Astrocyte (in vitro differentiated cells and primary cell): ENCODE data around the gene MTMR1. TPM values are rescaled to one million over a fixed set of nuclear protein-coding genes. Genes with fewer than 3 reads are reported as not detected.

Experiments used
- DNase-seq: peaks from one replicate; pipeline ENCODE4 v3.0.0-alpha.2; 2010; ENCODE audit warnings: low read depth
- FAIRE-seq: peaks from 2 replicates; lab custom pipeline; 2011; peaks lifted over from hg19 to GRCh38; lab: Jason Lieb, UNC
- H2AFZ ChIP-seq: 2 replicates; pipeline ENCODE4 v1.6.0; 2012; ENCODE audit warnings: low read depth, low read length, inconsistent platforms
- H3K27ac ChIP-seq: 2 replicates; pipeline ENCODE4 v1.5.1; 2011; ENCODE audit warnings: low read depth, low read length, inconsistent platforms
- H3K27me3 ChIP-seq: 2 replicates; pipeline ENCODE4 v1.6.0; 2011; ENCODE audit warnings: low read length, inconsistent platforms; ENCODE audit not compliant: insufficient read depth
- H3K36me3 ChIP-seq: 2 replicates; pipeline ENCODE4 v1.5.1; 2011; ENCODE audit warnings: low read length, inconsistent platforms; ENCODE audit not compliant: insufficient read depth
- H3K4me1 ChIP-seq: 2 replicates; pipeline ENCODE4 v1.5.1; 2011; ENCODE audit warnings: low read length, inconsistent platforms; ENCODE audit not compliant: insufficient read depth
- H3K4me2 ChIP-seq: 2 replicates; pipeline ENCODE4 v1.6.0; 2012; ENCODE audit warnings: low read length, inconsistent platforms
- H3K4me3 ChIP-seq: 2 replicates; pipeline ENCODE4 v1.5.1; 2011; ENCODE audit warnings: low read depth, mild to moderate bottlenecking, low read length, inconsistent platforms; ENCODE audit not compliant: insufficient read depth
- H3K79me2 ChIP-seq: 2 replicates; pipeline ENCODE4 v1.6.0; 2012; ENCODE audit warnings: mild to moderate bottlenecking, low read length, inconsistent platforms; ENCODE audit not compliant: insufficient read depth
- H3K9ac ChIP-seq: 2 replicates; pipeline ENCODE4 v1.6.0; 2012; ENCODE audit warnings: mild to moderate bottlenecking, low read length, inconsistent platforms
- H3K9me3 ChIP-seq: 2 replicates; pipeline ENCODE4 v1.5.1; 2012; ENCODE audit warnings: low read depth, mild to moderate bottlenecking, low read length, inconsistent platforms; ENCODE audit not compliant: insufficient read depth
- H4K20me1 ChIP-seq: 2 replicates; pipeline ENCODE4 v1.6.0; 2012; ENCODE audit warnings: low read length, inconsistent platforms; ENCODE audit not compliant: insufficient read depth
- H3K27ac Mint-ChIP-seq: one replicate; pipeline ENCODE4 v1.8.0; 2021; ENCODE audit warnings: mild to moderate bottlenecking, mixed read lengths; ENCODE audit not compliant: unreplicated experiment
- H3K27me3 Mint-ChIP-seq: one replicate; pipeline ENCODE4 v1.8.0; 2021; ENCODE audit warnings: low read depth, mixed read lengths; ENCODE audit not compliant: unreplicated experiment
- H3K36me3 Mint-ChIP-seq: one replicate; pipeline ENCODE4 v1.8.0; 2021; ENCODE audit warnings: low read depth, mixed read lengths; ENCODE audit not compliant: unreplicated experiment
- H3K4me1 Mint-ChIP-seq: one replicate; pipeline ENCODE4 v1.8.0; 2021; ENCODE audit warnings: low read depth, mixed read lengths; ENCODE audit not compliant: unreplicated experiment
- H3K4me3 Mint-ChIP-seq: one replicate; pipeline ENCODE4 v1.8.0; 2021; ENCODE audit warnings: mild to moderate bottlenecking, moderate library complexity, mixed read lengths; ENCODE audit not compliant: unreplicated experiment
- H3K9me3 Mint-ChIP-seq: one replicate; pipeline ENCODE4 v1.8.0; 2021; ENCODE audit warnings: mild to moderate bottlenecking, mixed read lengths; ENCODE audit not compliant: unreplicated experiment
- CTCF ChIP-seq: IDR thresholded peaks from 2 replicates; pipeline ENCODE4 v1.5.1; 2011; ENCODE audit warnings: low read depth, mild to moderate bottlenecking, inconsistent platforms, low read length, moderate library complexity; ENCODE audit not compliant: insufficient read depth
- EZH2 ChIP-seq: IDR thresholded peaks from 2 replicates; pipeline ENCODE4 v1.6.1; 2012; ENCODE audit warnings: mild to moderate bottlenecking, low read length, inconsistent platforms; ENCODE audit not compliant: insufficient read depth
- total RNA-seq: library from RNA; stranded (reverse); gene quantifications from 2 replicates; pipeline ENCODE4 v1.2.1, GENCODE V29; 2021

The MTMR1 gene
- total RNA-seq, 1 donor from 2014 or later: 18.6 TPM

- Histone ChIP-seq H3K27ac (peak overlapping the region; percentile 59), H3K79me2 (no peaks in the 10 kb centered on the region), H4K20me1 (no peaks in the 10 kb centered on the region), H3K9me3 (no peaks in the 10 kb centered on the region), H3K4me2 (peak overlapping the region; percentile 32), H3K27me3 (no peaks in the 10 kb centered on the region), H3K36me3 (no peaks in the 10 kb centered on the region), H3K4me1 (peaks cover 13% of the 10 kb centered on the region), H3K9ac (peak overlapping the region; percentile 30), H2AFZ (no peak overlapping the region), H3K4me3 (no peak overlapping the region)
- no peaks in the 10 kb centered on the region for H3K36me3 Mint-ChIP-seq
- peak overlapping the region; percentile 80 for H3K27ac Mint-ChIP-seq
- H3K9me3 Mint-ChIP-seq: no peaks in the 10 kb centered on the region
- FAIRE-seq (no peak), DNase-seq (no peak)
- H3K27me3 Mint-ChIP-seq: no peaks in the 10 kb centered on the region
- peaks cover 12% of the 10 kb centered on the region for H3K4me1 Mint-ChIP-seq
- TF ChIP-seq CTCF (no peak), EZH2 (no peak)
- H3K4me3 Mint-ChIP-seq: no peak overlapping the region
Measured at GRCh38 chrX:150767045-150767395, 73.8 kb downstream of the MTMR1 start.

GRCh38 chrX:150767475-150768131 is 74.4 kb downstream of the MTMR1 start:
- H3K36me3 ChIP-seq: no peaks in the 10 kb centered on the region
- no peak for TF ChIP-seq EZH2
- Mint-ChIP-seq H3K27me3 (no peaks in the 10 kb centered on the region), H3K9me3 (no peaks in the 10 kb centered on the region), H3K27ac (peak overlapping the region; percentile 83), H3K4me1 (peaks cover 12% of the 10 kb centered on the region), H3K4me3 (no peak overlapping the region), H3K36me3 (no peaks in the 10 kb centered on the region)
- no peaks in the 10 kb centered on the region for H3K9me3 ChIP-seq
- no peak overlapping the region for H3K4me3 ChIP-seq
- H3K79me2 ChIP-seq: no peaks in the 10 kb centered on the region
- peak overlapping the region; percentile 30 for H3K9ac ChIP-seq
- DNase-seq: peak; percentile 92
- H3K27ac ChIP-seq: peak overlapping the region; percentile 66
- no peaks in the 10 kb centered on the region for H4K20me1 ChIP-seq
- H3K27me3 ChIP-seq: no peaks in the 10 kb centered on the region
- peak; percentile 39 for FAIRE-seq
- H2AFZ ChIP-seq: no peak overlapping the region
- H3K4me2 ChIP-seq: peak overlapping the region; percentile 43
- H3K4me1 ChIP-seq: peaks cover 13% of the 10 kb centered on the region

- Histone ChIP-seq H3K9me3 (no peaks in the 10 kb centered on the region), H3K27me3 (no peaks in the 10 kb centered on the region), H3K9ac (peak overlapping the region; percentile 16), H3K4me2 (peak overlapping the region; percentile 43), H3K4me1 (peaks cover 13% of the 10 kb centered on the region), H4K20me1 (no peaks in the 10 kb centered on the region), H2AFZ (no peak overlapping the region), H3K36me3 (no peaks in the 10 kb centered on the region), H3K27ac (peak overlapping the region; percentile 66), H3K4me3 (no peak overlapping the region), H3K79me2 (no peaks in the 10 kb centered on the region)
- H3K27me3 Mint-ChIP-seq: no peaks in the 10 kb centered on the region
- no peaks in the 10 kb centered on the region for H3K36me3 Mint-ChIP-seq
- DNase-seq (no peak), FAIRE-seq (no peak)
- H3K9me3 Mint-ChIP-seq: no peaks in the 10 kb centered on the region
- peaks cover 12% of the 10 kb centered on the region for H3K4me1 Mint-ChIP-seq
- peak overlapping the region; percentile 83 for H3K27ac Mint-ChIP-seq
- no peak overlapping the region for H3K4me3 Mint-ChIP-seq
- no peak for TF ChIP-seq CTCF
- no peak for TF ChIP-seq EZH2
Measured at GRCh38 chrX:150768132-150768485, 74.9 kb downstream of the MTMR1 start.
